ENCODE data around the gene ROCK1. TPM values are rescaled to one million over a fixed set of nuclear protein-coding genes. Genes with fewer than 3 reads are reported as not detected.

The ROCK1 gene
- total RNA-seq, 2 experiments from 2014 or later = 54.9 to 59.4 TPM

DNA sequence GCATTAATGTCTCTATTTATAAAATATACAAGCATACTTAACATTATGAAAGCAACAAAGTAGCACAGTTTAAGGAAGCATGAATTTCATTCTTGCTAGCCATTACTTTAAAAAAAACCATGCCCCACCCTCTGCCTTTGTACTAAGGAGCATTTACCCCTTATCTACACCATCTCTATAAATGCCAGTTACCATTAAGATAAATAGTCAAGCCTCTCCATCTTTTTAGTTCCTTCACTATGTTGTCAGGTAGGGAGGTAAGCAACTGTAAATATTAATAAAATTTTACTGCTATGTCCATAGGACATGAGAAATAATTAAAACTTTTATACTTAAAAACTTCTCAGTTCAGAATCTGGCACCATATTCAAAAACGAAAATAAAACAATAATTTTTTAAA lies 42.1 kb downstream of the ROCK1 start:
- no peaks in the 10 kb centered on the region for H3K27me3 Mint-ChIP-seq
- DNase-seq = no peak
- peaks cover 8% of the 10 kb centered on the region for H3K36me3 Mint-ChIP-seq
- H3K27ac Mint-ChIP-seq = no peak overlapping the region
- H3K4me3 Mint-ChIP-seq = no peak overlapping the region
- intact Hi-C loops (cut with micrococcal nuclease) = no loop called here
- ChIA-PET POLR2A (no interaction called here), CTCF (no interaction called here)
- H3K4me1 Mint-ChIP-seq (ENCODE audit: low read depth) = peaks cover 32% of the 10 kb centered on the region
- H3K9me3 Mint-ChIP-seq = no peaks in the 10 kb centered on the region

DNA sequence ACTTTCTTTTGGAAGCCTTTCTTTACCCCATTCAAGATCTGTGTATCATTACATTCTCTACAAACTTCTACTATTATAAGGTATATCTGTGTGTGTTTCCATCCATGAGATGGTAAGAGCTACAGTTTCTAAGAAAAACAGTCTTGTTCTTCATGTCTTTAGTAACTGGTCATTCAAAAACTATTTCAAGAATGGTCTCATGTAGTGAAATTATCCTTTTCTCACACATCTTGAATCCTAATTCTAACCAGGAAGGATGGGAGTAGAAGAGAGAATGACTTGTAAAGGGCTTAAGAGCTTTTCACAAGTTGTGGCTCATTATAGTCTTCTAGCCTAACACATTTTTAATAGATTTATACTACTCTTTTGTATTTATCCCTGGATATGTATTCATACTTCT lies 47.3 kb downstream of the ROCK1 start:
- no peak overlapping the region for H3K27ac Mint-ChIP-seq
- ChIA-PET CTCF (no interaction called here), POLR2A (no interaction called here)
- no peak for DNase-seq
- intact Hi-C loops (cut with micrococcal nuclease) = no loop called here
- peaks cover 25% of the 10 kb centered on the region for H3K4me1 Mint-ChIP-seq (ENCODE audit: low read depth)
- no peaks in the 10 kb centered on the region for H3K27me3 Mint-ChIP-seq
- peaks cover 22% of the 10 kb centered on the region for H3K36me3 Mint-ChIP-seq
- H3K4me3 Mint-ChIP-seq = no peak overlapping the region
- no peaks in the 10 kb centered on the region for H3K9me3 Mint-ChIP-seq

DNA sequence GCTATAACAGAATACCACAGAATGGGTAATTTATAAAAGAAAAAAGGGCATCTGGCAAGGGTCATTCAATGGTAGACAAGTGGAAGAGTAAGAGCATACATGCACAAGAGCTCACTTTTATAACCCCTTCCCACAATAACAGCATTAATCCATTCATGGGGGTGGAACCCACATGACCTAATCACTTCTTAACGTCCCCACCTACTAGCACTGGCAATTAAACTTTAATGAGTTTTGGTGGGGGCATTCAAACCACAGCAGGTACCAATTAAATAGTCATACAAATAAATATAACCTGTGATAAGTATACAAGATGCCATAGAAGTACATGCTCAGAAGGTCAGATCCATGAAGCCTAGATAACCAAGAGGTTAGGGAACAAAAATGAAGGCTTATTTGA lies 48.6 kb downstream of the ROCK1 start:
- peaks cover 16% of the 10 kb centered on the region for H3K36me3 Mint-ChIP-seq
- no peak for DNase-seq
- intact Hi-C loops (cut with micrococcal nuclease) = no loop called here
- no peak overlapping the region for H3K4me3 Mint-ChIP-seq
- no peaks in the 10 kb centered on the region for H3K27me3 Mint-ChIP-seq
- no peak overlapping the region for H3K27ac Mint-ChIP-seq
- CTCF ChIA-PET = no interaction called here
- peaks cover 25% of the 10 kb centered on the region for H3K4me1 Mint-ChIP-seq (ENCODE audit: low read depth)
- H3K9me3 Mint-ChIP-seq = no peaks in the 10 kb centered on the region
- POLR2A ChIA-PET = no interaction called here

DNA sequence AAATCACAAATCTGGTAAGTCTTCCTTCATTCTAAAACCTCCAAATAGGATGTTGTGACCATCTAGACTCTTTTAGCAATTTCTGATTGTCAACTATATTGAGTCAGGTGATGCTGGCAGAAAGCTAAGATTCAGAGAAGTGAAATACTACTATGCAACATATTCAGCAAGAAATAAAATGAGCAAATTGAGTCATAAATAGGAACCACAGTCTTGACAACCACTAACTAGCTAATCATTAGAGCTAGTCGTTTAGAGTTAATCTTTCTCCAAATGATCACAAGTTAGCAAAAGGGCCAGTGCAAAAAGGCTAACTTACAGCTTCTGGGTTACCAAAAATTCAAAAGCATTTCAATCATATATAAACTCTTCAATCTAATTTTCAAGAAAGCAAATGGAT lies 54.5 kb downstream of the ROCK1 start:
- intact Hi-C loops (cut with micrococcal nuclease) = no loop called here
- POLR2A ChIA-PET = no interaction called here
- Mint-ChIP-seq H3K9me3 (no peaks in the 10 kb centered on the region), H3K4me3 (no peak overlapping the region), H3K27ac (no peak overlapping the region), H3K36me3 (peaks cover 11% of the 10 kb centered on the region), H3K4me1 (ENCODE audit: low read depth) (peaks cover 23% of the 10 kb centered on the region), H3K27me3 (no peaks in the 10 kb centered on the region)
- CTCF ChIA-PET = no interaction called here
- DNase-seq = no peak

DNA sequence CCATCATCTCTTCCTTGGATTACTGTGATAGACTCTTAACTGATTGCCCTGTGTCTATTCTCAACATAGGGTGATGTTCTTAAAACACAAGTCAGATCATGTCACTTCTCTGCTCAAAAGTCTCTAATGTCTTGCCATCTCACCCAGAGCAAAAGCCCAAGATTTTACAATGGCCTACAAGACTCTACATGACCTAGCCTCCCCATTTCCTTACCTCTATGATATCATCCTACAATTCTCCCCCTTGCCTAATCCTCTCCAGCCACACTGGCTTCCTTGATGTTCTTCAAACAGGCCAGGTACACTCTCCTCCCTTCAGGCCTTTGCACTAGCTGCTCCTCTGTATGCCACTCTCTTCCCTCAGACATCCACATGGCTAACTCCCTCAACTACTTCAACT lies 55.1 kb downstream of the ROCK1 start:
- POLR2A ChIA-PET = no interaction called here
- peaks cover 26% of the 10 kb centered on the region for H3K4me1 Mint-ChIP-seq (ENCODE audit: low read depth)
- H3K27ac Mint-ChIP-seq = no peak overlapping the region
- H3K9me3 Mint-ChIP-seq = no peaks in the 10 kb centered on the region
- no peaks in the 10 kb centered on the region for H3K27me3 Mint-ChIP-seq
- CTCF ChIA-PET = no interaction called here
- no peak overlapping the region for H3K4me3 Mint-ChIP-seq
- peaks cover 7% of the 10 kb centered on the region for H3K36me3 Mint-ChIP-seq
- intact Hi-C loops (cut with micrococcal nuclease) = no loop called here
- no peak for DNase-seq

DNA sequence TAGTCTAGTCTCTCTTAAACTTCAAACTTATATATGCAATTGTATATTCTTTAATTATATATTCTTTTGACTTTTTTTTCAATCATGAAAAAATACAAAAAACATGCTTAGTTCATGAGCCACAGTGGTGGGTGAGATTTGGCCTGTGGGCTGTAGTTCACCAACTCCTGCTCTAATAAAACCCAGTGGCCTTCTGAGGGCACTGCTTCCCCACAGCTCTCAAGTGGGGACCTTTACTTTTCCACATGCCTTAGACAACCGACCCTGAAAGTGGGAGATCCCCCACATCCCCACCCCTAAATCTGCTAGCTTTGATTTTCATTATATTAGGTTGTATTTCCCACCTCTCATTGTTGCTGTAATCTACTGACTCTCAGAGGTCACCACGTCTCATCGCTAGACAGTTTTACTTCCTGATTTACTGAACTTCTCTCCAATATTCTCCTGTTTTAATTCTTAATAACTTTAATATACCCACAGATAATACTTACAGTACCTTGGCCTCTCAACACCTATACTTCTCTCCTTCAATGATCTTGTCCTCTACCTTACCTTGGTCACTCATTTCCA lies 57.3 kb downstream of the ROCK1 start:
- no peak for DNase-seq
- Mint-ChIP-seq H3K4me3 (no peak overlapping the region), H3K36me3 (no peaks in the 10 kb centered on the region), H3K4me1 (ENCODE audit: low read depth) (peaks cover 36% of the 10 kb centered on the region), H3K27me3 (no peaks in the 10 kb centered on the region), H3K9me3 (no peaks in the 10 kb centered on the region), H3K27ac (no peak overlapping the region)
- CTCF ChIA-PET = no interaction called here
- POLR2A ChIA-PET = no interaction called here
- intact Hi-C loops (cut with micrococcal nuclease) = no loop called here

DNA sequence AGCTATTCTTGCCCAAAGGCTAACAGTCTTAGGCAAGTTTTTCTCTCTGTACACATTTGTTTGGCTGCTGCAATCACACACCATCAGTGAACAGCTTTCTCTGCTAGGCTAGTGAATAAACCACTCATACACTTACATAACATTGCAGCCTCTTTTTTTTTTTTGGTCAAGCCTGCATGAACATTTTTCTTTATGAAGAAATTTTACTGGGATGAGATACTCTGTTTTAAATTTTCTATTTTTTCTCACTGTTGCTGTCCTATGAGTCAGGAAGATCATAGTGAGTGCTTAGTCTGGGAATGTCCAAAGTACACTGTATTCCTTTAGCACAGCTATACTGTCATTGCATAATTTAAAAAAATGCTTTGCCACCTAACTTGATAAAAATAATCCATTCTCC lies 58.5 kb downstream of the ROCK1 start:
- Mint-ChIP-seq H3K4me3 (no peak overlapping the region), H3K4me1 (ENCODE audit: low read depth) (peaks cover 36% of the 10 kb centered on the region), H3K27me3 (no peaks in the 10 kb centered on the region), H3K27ac (no peak overlapping the region), H3K36me3 (peaks cover under 1% of the 10 kb centered on the region), H3K9me3 (no peaks in the 10 kb centered on the region)
- ChIA-PET CTCF (no interaction called here), POLR2A (interaction anchor here (0.9 kb wide), 1 partner anchor 59 kb away, joined by 3 read pairs; the partner anchor contains the start of gene ROCK1)
- intact Hi-C loops (cut with micrococcal nuclease) = no loop called here
- DNase-seq = no peak

DNA sequence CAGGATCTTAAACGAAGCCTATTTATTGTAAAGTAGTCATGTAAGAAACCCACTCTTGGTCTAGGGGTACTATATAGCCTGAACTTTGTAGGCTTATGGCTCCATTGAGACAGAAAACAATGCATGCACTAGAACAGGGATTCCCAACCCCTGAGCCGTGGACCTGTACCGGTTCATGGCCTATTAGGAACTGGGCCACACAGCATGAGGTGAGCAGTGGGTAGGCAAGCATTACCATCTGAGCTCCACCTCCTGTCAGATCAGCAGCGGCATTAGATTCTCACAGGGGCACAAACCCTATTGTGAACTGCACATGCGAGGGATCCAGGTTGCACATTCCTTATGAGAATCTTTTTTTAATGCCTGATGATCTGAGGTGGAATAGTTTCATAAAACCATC lies 59.2 kb downstream of the ROCK1 start:
- intact Hi-C loops (cut with micrococcal nuclease) = no loop called here
- ChIA-PET POLR2A (no interaction called here), CTCF (no interaction called here)
- no peaks in the 10 kb centered on the region for H3K9me3 Mint-ChIP-seq
- H3K27ac Mint-ChIP-seq = no peak overlapping the region
- peaks cover 41% of the 10 kb centered on the region for H3K4me1 Mint-ChIP-seq (ENCODE audit: low read depth)
- peaks cover 4% of the 10 kb centered on the region for H3K36me3 Mint-ChIP-seq
- no peaks in the 10 kb centered on the region for H3K27me3 Mint-ChIP-seq
- DNase-seq = no peak
- H3K4me3 Mint-ChIP-seq = no peak overlapping the region

DNA sequence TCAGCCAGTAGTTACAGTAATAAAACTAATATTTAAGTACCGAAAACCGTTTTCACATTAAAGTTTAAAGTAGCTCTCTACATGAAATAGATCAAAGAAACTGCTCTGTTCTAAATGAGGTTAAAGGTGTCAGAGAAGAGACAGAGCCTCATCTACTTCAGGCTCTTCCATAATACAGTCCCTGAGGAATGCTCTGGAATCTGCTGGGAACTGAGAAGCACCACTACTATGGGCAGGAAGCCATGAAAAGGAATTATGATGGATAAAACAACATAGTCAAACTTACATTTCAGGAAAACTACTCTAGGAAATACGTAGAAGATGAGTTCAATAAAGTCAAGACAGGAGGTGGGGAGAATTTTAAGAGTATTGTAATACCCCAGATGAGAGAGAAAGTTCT lies 60.0 kb downstream of the ROCK1 start:
- intact Hi-C loops (cut with micrococcal nuclease) = no loop called here
- no peak for DNase-seq
- Mint-ChIP-seq H3K9me3 (no peaks in the 10 kb centered on the region), H3K27me3 (no peaks in the 10 kb centered on the region), H3K4me1 (ENCODE audit: low read depth) (peaks cover 41% of the 10 kb centered on the region), H3K27ac (no peak overlapping the region), H3K4me3 (no peak overlapping the region), H3K36me3 (peaks cover 4% of the 10 kb centered on the region)
- ChIA-PET CTCF (interaction anchor here (1.1 kb wide), 1 partner anchor 22 kb away, joined by 4 read pairs; no protein-coding TSS in a partner anchor), POLR2A (no interaction called here)

DNA sequence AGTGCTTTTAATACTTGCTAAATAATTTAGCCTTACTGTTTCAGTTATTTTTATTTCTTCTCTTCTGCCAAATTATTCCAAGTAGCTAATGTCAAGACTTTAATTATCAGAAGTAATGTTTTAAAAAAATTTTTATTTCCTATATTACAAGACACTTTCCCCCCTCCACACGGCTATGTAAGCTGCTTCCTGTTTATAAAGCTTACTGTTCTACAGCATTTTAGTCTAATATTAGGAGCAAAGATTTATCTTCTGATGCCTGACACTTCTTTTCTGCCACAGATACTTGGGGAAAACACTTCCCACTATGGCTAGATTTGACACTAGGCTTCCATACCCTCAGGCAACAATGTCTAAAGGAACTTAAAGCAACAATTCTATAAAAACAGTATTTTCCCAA lies 62.3 kb downstream of the ROCK1 start:
- H3K36me3 Mint-ChIP-seq = peaks cover 7% of the 10 kb centered on the region
- H3K27me3 Mint-ChIP-seq = no peaks in the 10 kb centered on the region
- H3K27ac Mint-ChIP-seq = no peak overlapping the region
- H3K4me1 Mint-ChIP-seq (ENCODE audit: low read depth) = peaks cover 49% of the 10 kb centered on the region
- ChIA-PET POLR2A (no interaction called here), CTCF (interaction anchor here (1.1 to 1.7 kb wide), 2 partner anchors 62 to 146 kb away, joined by 3 to 4 read pairs; partner anchors contain the start of gene ROCK1)
- no peaks in the 10 kb centered on the region for H3K9me3 Mint-ChIP-seq
- DNase-seq = no peak
- intact Hi-C loops (cut with micrococcal nuclease) = loop anchor here (2.0 kb wide), 1 partner anchor 61 kb away; the partner anchor contains the start of gene ROCK1
- no peak overlapping the region for H3K4me3 Mint-ChIP-seq

DNA sequence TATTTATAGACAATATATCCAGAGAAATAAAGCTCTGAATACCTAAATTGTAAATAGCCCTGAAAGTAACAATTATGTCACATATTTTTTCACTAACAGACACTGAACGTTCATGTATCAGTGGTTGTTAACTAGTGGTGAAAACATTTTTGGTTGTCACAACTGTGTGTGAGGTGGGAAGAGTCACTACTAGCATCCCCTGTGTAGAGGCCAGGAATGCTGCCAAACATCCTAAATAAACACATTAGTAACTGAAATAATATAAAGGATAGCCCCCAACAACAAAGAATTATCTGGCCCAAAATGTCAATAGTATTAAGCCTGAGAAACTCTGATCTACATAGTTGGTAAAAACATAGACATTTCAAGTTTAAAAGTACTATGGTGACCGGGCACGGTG lies 64.5 kb downstream of the ROCK1 start:
- Mint-ChIP-seq H3K27me3 (no peaks in the 10 kb centered on the region), H3K9me3 (no peaks in the 10 kb centered on the region), H3K27ac (no peak overlapping the region), H3K4me3 (no peak overlapping the region), H3K36me3 (peaks cover 10% of the 10 kb centered on the region), H3K4me1 (ENCODE audit: low read depth) (peaks cover 39% of the 10 kb centered on the region)
- no peak for DNase-seq
- ChIA-PET POLR2A (no interaction called here), CTCF (no interaction called here)
- intact Hi-C loops (cut with micrococcal nuclease) = no loop called here

DNA sequence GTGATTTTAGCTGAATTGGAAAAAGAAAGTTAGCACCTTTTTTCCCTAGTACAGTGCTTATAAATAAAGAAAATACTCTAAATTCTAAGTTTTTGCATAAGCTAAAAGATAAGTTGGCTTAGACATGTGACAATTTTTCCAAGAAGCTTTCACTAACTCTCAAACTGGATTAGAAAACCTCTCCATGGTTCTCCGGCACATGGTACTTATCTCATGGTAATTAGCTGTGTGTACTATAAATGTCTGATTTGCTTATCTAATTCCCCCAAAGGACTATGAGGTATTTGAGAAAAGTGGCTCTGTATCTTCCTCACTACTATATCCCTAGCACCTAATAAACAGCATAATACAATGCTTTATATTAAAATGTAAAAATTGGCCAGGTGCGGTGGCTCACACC lies 71.1 kb downstream of the ROCK1 start:
- Mint-ChIP-seq H3K4me1 (ENCODE audit: low read depth) (peaks cover 10% of the 10 kb centered on the region), H3K4me3 (no peak overlapping the region), H3K27ac (no peak overlapping the region), H3K36me3 (peaks cover 25% of the 10 kb centered on the region), H3K27me3 (no peaks in the 10 kb centered on the region), H3K9me3 (no peaks in the 10 kb centered on the region)
- ChIA-PET POLR2A (no interaction called here), CTCF (interaction anchor here (0.8 kb wide), 1 partner anchor 451 kb away, joined by 3 read pairs; no protein-coding TSS in a partner anchor)
- DNase-seq = no peak
- intact Hi-C loops (cut with micrococcal nuclease) = no loop called here

DNA sequence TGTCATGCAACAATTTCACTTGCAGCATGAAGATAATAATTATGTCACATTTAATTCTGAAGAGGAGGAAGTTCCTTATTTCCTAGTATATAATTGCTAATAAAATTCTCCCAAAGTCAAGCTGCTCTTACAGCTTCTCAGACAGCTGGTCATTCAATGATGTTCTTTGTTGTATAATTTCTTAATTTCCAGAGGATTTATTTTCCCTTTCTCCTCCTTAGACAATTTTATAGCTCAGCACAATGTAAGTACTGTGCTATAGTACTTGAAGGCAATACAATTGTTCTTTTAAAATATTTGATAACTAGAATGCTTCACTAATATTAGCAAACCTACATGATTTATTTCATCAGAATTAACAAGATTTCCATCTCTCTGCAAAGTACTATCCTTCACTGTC lies 73.4 kb downstream of the ROCK1 start:
- DNase-seq = no peak
- Mint-ChIP-seq H3K9me3 (peaks cover 2% of the 10 kb centered on the region), H3K27ac (no peak overlapping the region), H3K36me3 (peaks cover 30% of the 10 kb centered on the region), H3K27me3 (no peaks in the 10 kb centered on the region), H3K4me1 (ENCODE audit: low read depth) (peaks cover 1% of the 10 kb centered on the region), H3K4me3 (no peak overlapping the region)
- intact Hi-C loops (cut with micrococcal nuclease) = no loop called here
- POLR2A ChIA-PET = no interaction called here
- CTCF ChIA-PET = no interaction called here
